HG02981 (cell line): ENCODE data around the gene CEP170.

ENCODE experiments used
- ATAC-seq: cut with Tn5 transposase; IDR thresholded peaks from one replicate; pipeline ENCODE4 v1.9.1; 2021; ENCODE audit warnings: mild to moderate bottlenecking, moderate library complexity; ENCODE audit not compliant: unreplicated experiment

The CEP170 gene

GRCh38 chr1:243268751-243269460 lies 13.8 kb upstream of the CEP170 start:
- peak; percentile 13 for ATAC-seq

- ATAC-seq = no peak
Observed at GRCh38 chr1:243267914-243268653, 13.0 kb upstream of the CEP170 start.

DNA sequence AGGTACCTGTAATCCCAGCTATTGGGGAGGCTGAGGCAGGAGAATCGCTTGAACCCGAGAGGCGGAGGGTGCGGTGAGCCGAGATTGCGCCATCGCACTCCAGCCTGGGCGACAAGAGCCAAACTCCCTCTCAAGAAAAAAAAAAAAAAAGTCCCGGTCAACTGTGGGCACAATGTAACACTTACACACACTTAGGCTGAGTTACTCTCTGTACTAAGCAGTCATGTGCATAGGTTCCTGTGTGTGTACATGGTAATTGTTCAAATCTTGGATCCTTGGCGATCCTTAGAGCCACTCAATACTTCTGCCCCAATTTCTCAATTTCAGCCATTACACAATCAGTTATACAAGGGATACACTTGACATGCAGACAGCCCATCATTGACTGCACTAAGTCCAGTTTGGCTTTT lies 12.4 kb upstream of the CEP170 start:
- no peak for ATAC-seq

DNA sequence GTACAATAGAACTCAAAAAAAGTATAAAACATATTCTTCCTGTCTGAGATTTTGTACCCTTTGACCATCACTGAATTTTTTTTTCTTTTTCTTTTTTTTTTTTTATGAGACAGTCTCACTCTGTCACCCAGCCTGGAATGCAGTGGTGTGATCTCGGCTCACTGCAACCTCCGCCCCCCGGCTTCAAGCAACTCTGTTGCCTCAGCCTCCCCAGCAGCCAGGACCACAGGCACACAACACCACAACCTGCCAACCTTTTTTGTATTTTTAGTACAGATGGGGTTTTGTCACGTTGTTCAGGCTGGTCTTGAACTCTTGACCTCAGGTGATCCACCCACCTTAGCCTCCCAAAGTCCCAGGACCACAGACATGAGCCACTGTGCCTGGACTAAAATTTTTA lies 11.2 kb upstream of the CEP170 start:
- no peak for ATAC-seq

- peak; percentile 39 for ATAC-seq
Observed at GRCh38 chr1:243264717-243265116, 9.6 kb upstream of the CEP170 start.

GRCh38 chr1:243261390-243261789 lies 6.3 kb upstream of the CEP170 start:
- no peak for ATAC-seq

GRCh38 chr1:243260221-243260880 lies 5.3 kb upstream of the CEP170 start:
- no peak for ATAC-seq

DNA sequence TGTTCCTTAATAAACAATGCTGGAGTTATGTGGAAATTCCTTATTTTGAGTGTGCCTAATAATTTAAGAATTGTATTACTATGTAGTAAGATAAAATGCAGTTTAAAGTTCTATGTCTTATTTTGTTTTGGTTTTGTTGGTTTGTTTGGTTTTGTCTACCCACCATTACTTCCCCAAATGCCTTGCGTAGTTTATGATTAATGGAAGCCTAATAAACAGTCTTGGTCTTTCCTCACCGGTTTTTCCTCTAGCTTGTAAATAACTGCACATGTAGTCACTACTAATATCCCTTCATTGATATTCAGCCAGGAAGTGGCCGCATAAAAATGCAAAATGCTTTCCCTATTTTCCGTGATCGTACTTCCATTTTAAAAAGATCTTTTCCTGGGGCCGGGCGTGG lies 3.6 kb upstream of the CEP170 start:
- ATAC-seq = no peak

- ATAC-seq = no peak
Observed at GRCh38 chr1:243257189-243257588, 2.1 kb upstream of the CEP170 start.

DNA sequence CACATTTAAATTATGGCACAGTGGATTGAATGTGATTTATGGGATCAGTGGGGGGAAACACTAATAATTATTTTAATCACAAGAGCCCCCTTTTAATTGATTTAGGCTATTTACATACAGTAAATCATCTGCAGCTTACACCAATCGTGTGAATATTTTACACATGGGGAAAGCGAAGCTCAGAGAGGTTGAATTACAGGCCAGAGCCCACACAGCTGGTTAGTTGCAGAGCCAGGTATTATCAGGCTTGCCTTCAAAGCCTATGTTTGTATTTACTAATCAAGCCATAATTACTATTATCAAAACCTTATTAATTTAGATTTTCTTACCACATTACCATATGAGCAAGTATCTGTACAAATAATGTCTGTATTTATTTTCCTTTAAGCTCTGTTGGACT lies 1.5 kb upstream of the CEP170 start:
- no peak for ATAC-seq

DNA sequence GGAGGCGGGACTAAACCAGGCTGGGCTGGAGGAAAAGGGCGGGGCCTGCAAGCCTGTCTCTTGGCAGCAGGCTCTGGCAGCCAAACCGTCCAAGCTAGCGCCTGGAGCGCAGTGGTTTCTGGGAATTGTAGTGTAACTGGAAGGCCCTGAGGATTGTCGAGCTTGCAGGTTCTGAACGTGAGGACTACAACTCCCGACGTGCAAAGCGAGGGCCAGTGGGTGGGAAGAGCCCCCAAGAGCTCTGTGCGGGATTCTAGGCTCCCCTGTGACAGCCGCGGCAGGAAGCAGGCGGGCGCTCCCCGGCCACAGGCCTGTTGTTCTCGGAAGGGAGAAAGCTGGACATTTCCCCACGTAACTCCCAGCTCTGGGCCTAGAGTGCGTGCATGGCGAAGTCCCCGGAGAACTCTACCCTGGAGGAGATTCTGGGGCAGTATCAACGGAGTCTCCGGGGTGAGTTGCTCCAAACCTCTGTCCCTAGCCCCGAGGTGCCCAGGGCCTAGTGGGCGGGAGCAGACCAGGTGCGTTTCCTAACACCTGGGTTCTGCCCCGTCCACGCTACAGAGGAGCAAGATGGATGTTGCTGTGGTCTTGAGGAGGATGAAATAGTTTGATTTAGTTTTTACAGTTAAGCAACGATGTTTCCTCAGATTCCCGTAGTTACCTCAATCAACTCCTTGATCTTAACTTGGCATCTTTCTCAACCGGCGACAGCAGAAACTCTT lies 871 bp upstream of the CEP170 start, which contains the start of gene SDCCAG8:
Gene SDCCAG8 (plus strand): TSS at position 251 of the 722 bp plus-strand sequence. CDS start 133 bp downstream, at position 384.
- ATAC-seq = peak; percentile 67

DNA sequence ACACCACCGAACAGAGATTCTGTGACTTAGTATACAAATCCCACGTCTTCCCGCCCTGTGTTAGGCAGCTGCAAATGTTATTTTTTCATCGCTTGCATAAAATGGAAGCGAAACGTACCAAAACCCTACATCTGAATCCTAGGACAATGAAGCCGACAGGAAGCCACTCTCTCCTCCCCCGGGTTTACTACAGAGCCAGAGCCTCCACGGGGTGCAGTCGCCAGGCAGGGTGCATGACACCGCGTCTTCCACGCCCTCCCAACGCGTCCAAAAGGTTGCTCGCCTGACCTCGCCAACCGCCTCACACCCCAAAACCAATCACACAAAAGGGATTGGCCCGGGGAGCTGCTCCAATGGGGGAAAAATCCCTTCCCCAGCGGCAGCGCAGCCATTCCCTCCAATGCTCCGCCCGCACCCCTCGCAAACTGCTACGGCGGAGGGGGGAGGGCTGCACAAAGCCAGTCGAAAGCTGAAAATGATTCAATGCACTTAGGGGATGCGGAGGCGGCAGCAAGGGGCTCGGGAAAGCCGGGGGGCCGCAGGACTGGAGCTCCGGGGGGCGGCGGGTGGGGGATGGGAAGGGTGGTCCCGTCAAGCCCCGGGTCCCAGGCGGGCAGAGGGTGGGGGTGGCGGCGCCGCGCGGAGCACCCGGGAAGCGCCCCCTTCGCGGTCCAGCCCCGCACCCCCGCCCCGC lies 701 bp downstream of the CEP170 start:
- ATAC-seq = peak; percentile 22

GRCh38 chr1:243253926-243254232 lies 1.2 kb downstream of the CEP170 start:
- ATAC-seq = no peak

- no peak for ATAC-seq
Observed at GRCh38 chr1:243253211-243253925, 1.7 kb downstream of the CEP170 start.

GRCh38 chr1:243251539-243251938 lies 3.5 kb downstream of the CEP170 start:
- no peak for ATAC-seq

DNA sequence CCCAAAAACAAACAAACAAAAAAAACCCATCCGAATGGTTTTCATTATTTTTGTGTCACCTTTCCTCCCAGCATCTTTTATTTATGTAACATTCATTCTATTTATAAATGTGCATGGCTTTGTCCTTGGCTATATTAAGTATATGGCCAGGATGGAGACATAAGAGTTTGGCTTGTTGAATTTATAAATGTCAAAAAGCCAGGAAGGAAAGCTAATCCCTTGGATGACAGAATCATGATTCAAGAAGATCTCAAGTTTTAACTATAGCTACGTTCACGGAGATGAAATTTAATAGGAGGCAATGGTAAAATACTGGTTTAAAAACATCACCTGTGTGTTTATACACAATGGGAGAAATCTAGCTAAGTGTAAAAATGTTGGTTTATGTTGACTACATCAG lies 5.0 kb downstream of the CEP170 start:
- no peak for ATAC-seq

DNA sequence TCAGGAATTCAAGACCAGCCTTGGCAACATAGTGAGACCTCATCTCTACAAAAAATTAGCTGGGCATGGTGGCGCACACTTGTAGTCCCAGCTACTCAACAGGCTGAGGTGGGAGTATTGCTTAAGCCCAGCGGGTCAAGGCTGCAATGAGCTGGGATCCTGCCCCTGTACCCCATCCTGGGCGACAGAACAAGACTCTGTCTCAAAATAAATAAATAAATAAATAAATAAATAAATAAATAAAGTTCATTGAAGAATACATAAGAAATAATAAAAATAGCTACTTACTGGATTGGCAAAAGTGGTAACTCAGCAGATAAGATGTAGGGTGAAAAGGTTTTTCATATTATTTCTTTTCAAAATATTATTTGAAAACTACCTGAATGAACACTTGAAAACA lies 5.9 kb downstream of the CEP170 start:
- ATAC-seq = no peak

DNA sequence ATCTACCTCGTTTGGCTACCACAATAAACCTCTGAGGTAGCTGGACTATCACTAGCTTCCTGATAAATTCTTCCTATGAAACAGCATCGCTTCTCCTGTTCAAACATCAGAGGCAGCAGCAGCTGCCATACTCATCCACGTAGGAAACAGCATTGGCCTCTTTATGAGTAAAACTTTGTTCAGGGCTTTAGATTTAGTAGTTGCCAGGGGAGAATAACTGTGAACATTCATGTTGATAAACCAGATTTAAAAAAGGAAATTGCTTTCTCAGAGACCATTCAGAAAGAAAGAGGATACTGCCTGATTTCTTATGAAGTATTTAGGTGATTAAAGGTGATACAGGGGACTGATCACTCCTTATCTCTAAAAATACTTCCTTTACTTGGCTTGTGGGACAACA lies 7.2 kb downstream of the CEP170 start:
- no peak for ATAC-seq

GRCh38 chr1:243246916-243247315 lies 8.2 kb downstream of the CEP170 start:
- ATAC-seq = no peak

- ATAC-seq = no peak
Observed at GRCh38 chr1:243244432-243244841, 10.6 kb downstream of the CEP170 start.
